ENCODE measurements around the gene GNB1. TPM values are rescaled to one million over a fixed set of nuclear protein-coding genes. Genes with fewer than 3 reads are reported as not detected.

Gene GNB1
- total RNA-seq, 4 donors from 2014 or later: 112 to 266 (median 236) TPM

DNA sequence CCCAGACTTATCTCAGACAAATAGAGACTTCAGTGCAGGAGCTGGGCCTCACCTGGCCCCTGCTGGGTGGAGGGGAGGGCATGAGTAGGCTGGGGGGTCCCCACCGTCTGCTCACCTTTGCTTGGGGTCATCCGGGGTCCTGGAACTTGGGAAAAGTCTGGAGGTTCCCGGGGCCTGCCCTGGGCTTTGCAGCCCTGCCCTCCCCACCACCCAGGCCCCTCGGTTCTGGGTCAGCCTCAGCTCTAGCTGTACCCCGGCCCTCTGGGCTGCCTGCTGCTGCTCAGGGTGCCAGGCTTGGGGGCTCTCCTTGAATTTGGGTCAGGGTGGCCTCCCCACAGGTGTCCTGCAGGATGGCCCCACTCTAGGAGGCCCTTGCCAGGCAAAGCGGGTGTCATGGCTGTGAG is 30.6 kb upstream of the GNB1 start:
- H3K9me3 ChIP-seq: no peaks in the 10 kb centered on the region
- H3K4me1 ChIP-seq: peaks cover 8 to 29% (median 12%) of the 10 kb centered on the region in 4 donors
- no peaks in the 10 kb centered on the region for H3K27me3 ChIP-seq
- no peaks in the 10 kb centered on the region for H3K36me3 ChIP-seq
- no peak for DNase-seq
- H3K27ac ChIP-seq: no peak overlapping the region
- TF ChIP-seq, protein P1, sequence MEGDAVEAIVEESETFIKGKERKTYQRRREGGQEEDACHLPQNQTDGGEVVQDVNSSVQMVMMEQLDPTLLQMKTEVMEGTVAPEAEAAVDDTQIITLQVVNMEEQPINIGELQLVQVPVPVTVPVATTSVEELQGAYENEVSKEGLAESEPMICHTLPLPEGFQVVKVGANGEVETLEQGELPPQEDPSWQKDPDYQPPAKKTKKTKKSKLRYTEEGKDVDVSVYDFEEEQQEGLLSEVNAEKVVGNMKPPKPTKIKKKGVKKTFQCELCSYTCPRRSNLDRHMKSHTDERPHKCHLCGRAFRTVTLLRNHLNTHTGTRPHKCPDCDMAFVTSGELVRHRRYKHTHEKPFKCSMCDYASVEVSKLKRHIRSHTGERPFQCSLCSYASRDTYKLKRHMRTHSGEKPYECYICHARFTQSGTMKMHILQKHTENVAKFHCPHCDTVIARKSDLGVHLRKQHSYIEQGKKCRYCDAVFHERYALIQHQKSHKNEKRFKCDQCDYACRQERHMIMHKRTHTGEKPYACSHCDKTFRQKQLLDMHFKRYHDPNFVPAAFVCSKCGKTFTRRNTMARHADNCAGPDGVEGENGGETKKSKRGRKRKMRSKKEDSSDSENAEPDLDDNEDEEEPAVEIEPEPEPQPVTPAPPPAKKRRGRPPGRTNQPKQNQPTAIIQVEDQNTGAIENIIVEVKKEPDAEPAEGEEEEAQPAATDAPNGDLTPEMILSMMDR (IDR thresholded peaks at IDR 0.05): no peak
- TF ChIP-seq POLR2A (IDR thresholded peaks at IDR 0.05): no peak
- no peak overlapping the region for H3K4me3 ChIP-seq

GRCh38 chr1:1920608-1921458 is 29.9 kb upstream of the GNB1 start:
- Histone ChIP-seq H3K27me3 (no peaks in the 10 kb centered on the region), H3K9me3 (no peaks in the 10 kb centered on the region), H3K27ac (peak overlapping the region in 1 of 4 donors; percentile 63), H3K36me3 (no peaks in the 10 kb centered on the region), H3K4me3 (no peak overlapping the region), H3K4me1 (peaks cover 8 to 29% (median 12%) of the 10 kb centered on the region in 4 donors)
- DNase-seq: no peak
- TF ChIP-seq, protein P1 (IDR thresholded peaks at IDR 0.05): no peak
- no peak for TF ChIP-seq POLR2A (IDR thresholded peaks at IDR 0.05)

DNA sequence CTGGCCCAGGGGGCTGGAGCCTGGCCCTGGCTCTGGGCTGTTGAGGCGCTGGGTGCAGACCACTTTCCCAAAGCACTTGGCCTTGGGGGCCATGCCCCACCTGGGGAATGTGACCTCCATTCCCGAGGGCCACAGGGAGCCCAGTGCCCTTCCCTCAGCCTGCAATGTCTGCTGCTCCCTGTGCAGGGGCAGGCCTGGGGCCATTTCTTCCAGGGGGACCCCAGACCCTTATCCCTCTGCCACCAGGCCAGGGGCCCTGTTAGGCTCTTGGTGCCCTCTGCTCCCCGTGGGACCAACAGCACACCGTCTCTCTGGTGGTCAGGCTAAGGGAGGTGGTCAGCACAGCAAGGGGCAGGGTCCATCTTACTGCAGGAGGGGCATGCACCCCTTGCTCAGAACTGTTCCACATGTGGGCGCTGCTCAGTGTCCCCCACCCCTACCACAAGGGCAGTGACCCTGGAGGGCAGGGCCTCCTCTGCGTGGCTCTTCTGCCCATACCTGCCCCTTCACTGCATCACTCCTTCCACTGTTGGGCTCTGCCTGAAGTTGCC is 29.2 kb upstream of the GNB1 start:
- DNase-seq: no peak
- peak overlapping the region; percentile 54 to 68 (median 61) for H3K27ac ChIP-seq
- peaks cover 8 to 29% (median 12%) of the 10 kb centered on the region in 4 donors for H3K4me1 ChIP-seq
- H3K36me3 ChIP-seq: no peaks in the 10 kb centered on the region
- H3K27me3 ChIP-seq: no peaks in the 10 kb centered on the region
- no peak for TF ChIP-seq POLR2A (IDR thresholded peaks at IDR 0.05)
- TF ChIP-seq, protein P1 (IDR thresholded peaks at IDR 0.05): no peak
- H3K9me3 ChIP-seq: no peaks in the 10 kb centered on the region
- peak overlapping the region in 2 of 4 donors; percentile 50 to 54 for H3K4me3 ChIP-seq

GRCh38 chr1:1919304-1920056 is 28.6 kb upstream of the GNB1 start:
- peak; percentile 100 for DNase-seq
- Histone ChIP-seq H3K27me3 (no peaks in the 10 kb centered on the region), H3K4me3 (peak overlapping the region; percentile 50 to 58 (median 54)), H3K4me1 (peaks cover 8 to 29% (median 12%) of the 10 kb centered on the region in 4 donors), H3K9me3 (no peaks in the 10 kb centered on the region), H3K36me3 (no peaks in the 10 kb centered on the region), H3K27ac (peak overlapping the region; percentile 54 to 68 (median 61))
- peak; percentile 25 to 58 for TF ChIP-seq POLR2A (IDR thresholded peaks at IDR 0.05)
- TF ChIP-seq, protein P1 (IDR thresholded peaks at IDR 0.05): peak in 1 of 6 experiments; percentile 8

GRCh38 chr1:1918901-1919303 is 28.0 kb upstream of the GNB1 start, which contains the start of gene TMEM52:
Gene TMEM52, minus strand, starts transcription at chr1:1919279. Its CDS starts 14 bp downstream, at chr1:1919265.
- peaks cover 8 to 29% (median 12%) of the 10 kb centered on the region in 4 donors for H3K4me1 ChIP-seq
- no peak for DNase-seq
- no peaks in the 10 kb centered on the region for H3K9me3 ChIP-seq
- H3K36me3 ChIP-seq: no peaks in the 10 kb centered on the region
- H3K27me3 ChIP-seq: no peaks in the 10 kb centered on the region
- TF ChIP-seq POLR2A (IDR thresholded peaks at IDR 0.05): peak; percentile 70 to 82
- TF ChIP-seq, protein P1 (IDR thresholded peaks at IDR 0.05): peak in 3 of 6 experiments; percentile 12 to 18 (median 17)
- peak within 1 kb of the TSS; percentile 50 to 58 (median 54) for H3K4me3 ChIP-seq
- H3K27ac ChIP-seq: peak within 1 kb of the TSS; percentile 54 to 68 (median 61)
